MG63 (cell line): ENCODE results near the gene COLEC12. TPM values are rescaled to one million over a fixed set of nuclear protein-coding genes. Genes with fewer than 3 reads are reported as not detected.
"Not testable (repeated sequence)": the region's sequence is repeated elsewhere in the genome, so short reads cannot be mapped to it uniquely, and the experiment has no call there.

Experiments
- DNase-seq: peaks from one replicate; pipeline ENCODE4 v3.0.0-alpha.2; 2020
- H3K27me3 ChIP-seq: fragments of 250-450 bp; sonication (Bioruptor Pico); 2 replicates; pipeline ENCODE4 v1.5.1; 2020; ENCODE audit warnings: mild to moderate bottlenecking, moderate library complexity
- H3K36me3 ChIP-seq: fragments of 250-450 bp; sonication (Bioruptor Pico); 2 replicates; pipeline ENCODE4 v1.5.1; 2020; ENCODE audit warnings: mild to moderate bottlenecking, moderate library complexity
- H3K4me3 ChIP-seq: fragments of 250-450 bp; sonication (Bioruptor Pico); 2 replicates; pipeline ENCODE4 v1.5.1; 2020; ENCODE audit warnings: mild to moderate bottlenecking, moderate library complexity
- H3K9me3 ChIP-seq: fragments of 250-450 bp; sonication (Bioruptor Pico); 2 replicates; pipeline ENCODE4 v1.5.1; 2020; ENCODE audit warnings: mild to moderate bottlenecking, moderate library complexity
- total RNA-seq: library from RNA; depleted of rRNA; stranded (reverse); fragments of >200 nt; shearing (Covaris generic); gene quantifications from 2 replicates; pipeline ENCODE4 v1.2.3, GENCODE V29; 2014; ENCODE audit warnings: low replicate concordance

Gene COLEC12
- total RNA-seq, 1 experiment from 2014 or later: 27.4 TPM

GRCh38 chr18:323253-323622 lies 177.3 kb downstream of the COLEC12 start:
- DNase-seq: no peak
- Histone ChIP-seq H3K9me3 (no peaks in the 10 kb centered on the region), H3K4me3 (no peak overlapping the region), H3K36me3 (peaks cover 5% of the 10 kb centered on the region; the same call in 1 of the 2 replicates), H3K27me3 (no peaks in the 10 kb centered on the region)

GRCh38 chr18:321865-322467 lies 178.5 kb downstream of the COLEC12 start:
- Histone ChIP-seq H3K27me3 (no peaks in the 10 kb centered on the region), H3K9me3 (no peaks in the 10 kb centered on the region), H3K36me3 (peaks cover 5% of the 10 kb centered on the region; the same call in 1 of the 2 replicates), H3K4me3 (no peak overlapping the region)
- DNase-seq: no peak

GRCh38 chr18:320155-320554 lies 180.3 kb downstream of the COLEC12 start:
- no peaks in the 10 kb centered on the region for H3K9me3 ChIP-seq
- H3K4me3 ChIP-seq: no peak overlapping the region
- DNase-seq: no peak
- no peaks in the 10 kb centered on the region for H3K27me3 ChIP-seq
- H3K36me3 ChIP-seq: peaks cover 5% of the 10 kb centered on the region; the same call in 1 of the 2 replicates

GRCh38 chr18:319720-320119 lies 180.8 kb downstream of the COLEC12 start:
- H3K9me3 ChIP-seq: no peaks in the 10 kb centered on the region
- no peaks in the 10 kb centered on the region for H3K27me3 ChIP-seq
- no peak overlapping the region for H3K4me3 ChIP-seq
- no peak for DNase-seq
- peaks cover 5% of the 10 kb centered on the region; the same call in 1 of the 2 replicates for H3K36me3 ChIP-seq

GRCh38 chr18:318791-319291 lies 181.7 kb downstream of the COLEC12 start:
- Histone ChIP-seq H3K4me3 (no peak overlapping the region), H3K36me3 (peaks cover 5% of the 10 kb centered on the region; the same call in 1 of the 2 replicates), H3K27me3 (no peaks in the 10 kb centered on the region), H3K9me3 (no peaks in the 10 kb centered on the region)
- peak; percentile 32 for DNase-seq

- Histone ChIP-seq H3K27me3 (no peaks in the 10 kb centered on the region), H3K9me3 (no peaks in the 10 kb centered on the region), H3K36me3 (peaks cover 5% of the 10 kb centered on the region; the same call in 1 of the 2 replicates), H3K4me3 (no peak overlapping the region)
- no peak for DNase-seq
Measured at GRCh38 chr18:317618-318017, 182.9 kb downstream of the COLEC12 start.

GRCh38 chr18:316393-316792 lies 184.1 kb downstream of the COLEC12 start:
- no peak overlapping the region for H3K4me3 ChIP-seq
- peaks cover 5% of the 10 kb centered on the region; the same call in 1 of the 2 replicates for H3K36me3 ChIP-seq
- no peaks in the 10 kb centered on the region for H3K27me3 ChIP-seq
- H3K9me3 ChIP-seq: no peaks in the 10 kb centered on the region
- no peak for DNase-seq

- no peak for DNase-seq
- Histone ChIP-seq H3K36me3 (no peaks in the 10 kb centered on the region), H3K4me3 (no peak overlapping the region), H3K27me3 (no peaks in the 10 kb centered on the region), H3K9me3 (no peaks in the 10 kb centered on the region)
Measured at GRCh38 chr18:313931-314330, 186.6 kb downstream of the COLEC12 start.

GRCh38 chr18:312415-312814 lies 188.1 kb downstream of the COLEC12 start:
- no peak for DNase-seq
- Histone ChIP-seq H3K4me3 (no peak overlapping the region), H3K36me3 (no peaks in the 10 kb centered on the region), H3K9me3 (no peaks in the 10 kb centered on the region), H3K27me3 (no peaks in the 10 kb centered on the region)

GRCh38 chr18:310042-310441 lies 190.5 kb downstream of the COLEC12 start:
- H3K27me3 ChIP-seq: no peaks in the 10 kb centered on the region

GRCh38 chr18:308086-308485 lies 192.4 kb downstream of the COLEC12 start:
- H3K9me3 ChIP-seq, H3K36me3 ChIP-seq, DNase-seq, H3K4me3 ChIP-seq, H3K27me3 ChIP-seq: not testable (repeated sequence)

More at GRCh38 chr18:310042-310441, 190.5 kb downstream of the COLEC12 start:
- no peak for DNase-seq
- Histone ChIP-seq H3K36me3 (no peaks in the 10 kb centered on the region), H3K4me3 (no peak overlapping the region), H3K9me3 (no peaks in the 10 kb centered on the region)

GRCh38 chr18:306608-307255 lies 193.8 kb downstream of the COLEC12 start:
- no peaks in the 10 kb centered on the region for H3K9me3 ChIP-seq
- DNase-seq: no peak
- H3K36me3 ChIP-seq: no peaks in the 10 kb centered on the region
- no peaks in the 10 kb centered on the region for H3K27me3 ChIP-seq
- no peak overlapping the region for H3K4me3 ChIP-seq

- H3K36me3 ChIP-seq: no peaks in the 10 kb centered on the region
- peak; percentile 41 for DNase-seq
- no peak overlapping the region for H3K4me3 ChIP-seq
- H3K9me3 ChIP-seq: no peaks in the 10 kb centered on the region
- no peaks in the 10 kb centered on the region for H3K27me3 ChIP-seq
Measured at GRCh38 chr18:305003-305501, 195.4 kb downstream of the COLEC12 start.

- H3K27me3 ChIP-seq: no peaks in the 10 kb centered on the region
Measured at GRCh38 chr18:303607-304006, 196.9 kb downstream of the COLEC12 start.

GRCh38 chr18:303011-303410 lies 197.5 kb downstream of the COLEC12 start:
- DNase-seq: no peak
- H3K36me3 ChIP-seq: no peaks in the 10 kb centered on the region
- H3K4me3 ChIP-seq: no peak overlapping the region
- no peaks in the 10 kb centered on the region for H3K27me3 ChIP-seq
- no peaks in the 10 kb centered on the region for H3K9me3 ChIP-seq

More at GRCh38 chr18:303607-304006, 196.9 kb downstream of the COLEC12 start:
- Histone ChIP-seq H3K36me3 (no peaks in the 10 kb centered on the region), H3K4me3 (no peak overlapping the region), H3K9me3 (no peaks in the 10 kb centered on the region)
- DNase-seq: no peak

- Histone ChIP-seq H3K4me3 (no peak overlapping the region), H3K36me3 (no peaks in the 10 kb centered on the region), H3K27me3 (no peaks in the 10 kb centered on the region), H3K9me3 (no peaks in the 10 kb centered on the region)
- DNase-seq: no peak
Measured at GRCh38 chr18:302097-302496, 198.4 kb downstream of the COLEC12 start.

- no peak for DNase-seq
- Histone ChIP-seq H3K9me3 (no peaks in the 10 kb centered on the region), H3K27me3 (no peaks in the 10 kb centered on the region), H3K36me3 (no peaks in the 10 kb centered on the region), H3K4me3 (no peak overlapping the region)
Measured at GRCh38 chr18:297936-298335, 202.6 kb downstream of the COLEC12 start.
